Measurements from ENCODE around the gene RPL13. TPM values are rescaled to one million over a fixed set of nuclear protein-coding genes. Genes with fewer than 3 reads are reported as not detected.

The RPL13 gene
- total RNA-seq, 4 donors from 2014 or later, result 3,190 to 3,814 (median 3,321) TPM

- intact Hi-C loops (cut with DNase I; ENCODE audit: low total_unique reads), result no loop called here
- TF ChIP-seq POLR2A (IDR thresholded peaks at IDR 0.05) (no peak), EP300 (IDR thresholded peaks at IDR 0.05; ENCODE audit: low read depth) (no peak), POLR2AphosphoS5 (IDR thresholded peaks at IDR 0.05) (no peak)
- TF ChIP-seq, protein P1, sequence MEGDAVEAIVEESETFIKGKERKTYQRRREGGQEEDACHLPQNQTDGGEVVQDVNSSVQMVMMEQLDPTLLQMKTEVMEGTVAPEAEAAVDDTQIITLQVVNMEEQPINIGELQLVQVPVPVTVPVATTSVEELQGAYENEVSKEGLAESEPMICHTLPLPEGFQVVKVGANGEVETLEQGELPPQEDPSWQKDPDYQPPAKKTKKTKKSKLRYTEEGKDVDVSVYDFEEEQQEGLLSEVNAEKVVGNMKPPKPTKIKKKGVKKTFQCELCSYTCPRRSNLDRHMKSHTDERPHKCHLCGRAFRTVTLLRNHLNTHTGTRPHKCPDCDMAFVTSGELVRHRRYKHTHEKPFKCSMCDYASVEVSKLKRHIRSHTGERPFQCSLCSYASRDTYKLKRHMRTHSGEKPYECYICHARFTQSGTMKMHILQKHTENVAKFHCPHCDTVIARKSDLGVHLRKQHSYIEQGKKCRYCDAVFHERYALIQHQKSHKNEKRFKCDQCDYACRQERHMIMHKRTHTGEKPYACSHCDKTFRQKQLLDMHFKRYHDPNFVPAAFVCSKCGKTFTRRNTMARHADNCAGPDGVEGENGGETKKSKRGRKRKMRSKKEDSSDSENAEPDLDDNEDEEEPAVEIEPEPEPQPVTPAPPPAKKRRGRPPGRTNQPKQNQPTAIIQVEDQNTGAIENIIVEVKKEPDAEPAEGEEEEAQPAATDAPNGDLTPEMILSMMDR (IDR thresholded peaks at IDR 0.05), result peak in 1 of 5 experiments; percentile 4
- peaks cover 0 to 26% (median 8%) of the 10 kb centered on the region in 4 donors for H3K36me3 ChIP-seq
- H3K4me1 ChIP-seq, result peaks cover 22 to 37% (median 26%) of the 10 kb centered on the region in 4 donors
- H3K27me3 ChIP-seq, result no peaks in the 10 kb centered on the region
- 83 to 94% methylated on average over 4 to 17 of the region's 19 CpGs for WGBS, 2 donors (ENCODE audit: low coverage in 1 of 2)
- H3K27ac ChIP-seq, result no peak overlapping the region
- no peaks in the 10 kb centered on the region for H3K9me3 ChIP-seq
- in situ Hi-C loops (cut with MboI; ENCODE audit: low pct_ligation_motif_present in 1 of 4, low pct_unique_long_range_greater_than_20kb in 1 of 4, low sequenced_read_pairs in 3 of 4), result no loop called here
- no peak overlapping the region for H3K4me3 ChIP-seq
- no peak for DNase-seq
Measured at GRCh38 chr16:89557690-89558490, 2.6 kb upstream of the RPL13 start.

DNA sequence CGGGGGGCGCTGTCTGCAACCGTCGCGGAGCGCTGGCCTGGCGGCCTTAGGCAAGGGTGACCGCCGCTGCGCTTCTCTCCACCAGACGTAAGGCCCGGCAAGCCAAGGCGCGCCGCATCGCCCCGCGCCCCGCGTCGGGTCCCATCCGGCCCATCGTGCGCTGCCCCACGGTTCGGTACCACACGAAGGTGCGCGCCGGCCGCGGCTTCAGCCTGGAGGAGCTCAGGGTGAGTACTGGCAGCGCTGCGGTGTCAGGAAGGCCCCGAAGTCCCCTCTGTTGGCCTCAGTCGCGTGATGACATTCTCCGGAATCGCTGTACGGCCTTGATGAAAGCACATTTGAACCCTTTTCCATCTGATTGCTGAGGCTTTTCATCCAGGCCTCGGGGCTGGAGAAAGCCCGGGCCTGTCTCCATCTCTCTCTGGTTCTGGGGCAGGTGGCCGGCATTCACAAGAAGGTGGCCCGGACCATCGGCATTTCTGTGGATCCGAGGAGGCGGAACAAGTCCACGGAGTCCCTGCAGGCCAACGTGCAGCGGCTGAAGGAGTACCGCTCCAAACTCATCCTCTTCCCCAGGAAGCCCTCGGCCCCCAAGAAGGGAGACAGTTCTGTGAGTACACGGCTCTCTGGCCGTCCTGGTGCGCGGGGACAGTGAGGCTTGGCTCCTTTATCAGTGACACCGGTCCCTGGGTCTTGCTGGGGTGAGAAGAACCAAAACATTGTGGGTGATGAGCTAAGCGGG is 831 bp downstream of the RPL13 start:
- WGBS, 2 donors (ENCODE audit: low coverage in 1 of 2), result 3% methylated on average over 47 of the region's 58 CpGs; no CpG with 5 or more reads in 1 of the 2 donors
- DNase-seq, result no peak
- peaks cover 37 to 71% (median 53%) of the 10 kb centered on the region in 4 donors for H3K4me1 ChIP-seq
- H3K4me3 ChIP-seq, result peak overlapping the region; percentile 47 to 93 (median 66)
- peak overlapping the region; percentile 95 to 99 (median 98) for H3K27ac ChIP-seq
- intact Hi-C loops (cut with DNase I; ENCODE audit: low total_unique reads) (no loop called here), in situ Hi-C loops (cut with MboI; ENCODE audit: low pct_ligation_motif_present in 1 of 4, low pct_unique_long_range_greater_than_20kb in 1 of 4, low sequenced_read_pairs in 3 of 4) (no loop called here)
- no peak for TF ChIP-seq EP300 (IDR thresholded peaks at IDR 0.05; ENCODE audit: low read depth)
- TF ChIP-seq, protein P1 (IDR thresholded peaks at IDR 0.05), result no peak
- TF ChIP-seq POLR2A (IDR thresholded peaks at IDR 0.05), result no peak
- TF ChIP-seq POLR2AphosphoS5 (IDR thresholded peaks at IDR 0.05), result no peak
- H3K9me3 ChIP-seq, result no peaks in the 10 kb centered on the region
- H3K36me3 ChIP-seq, result peaks cover 0 to 23% (median 12%) of the 10 kb centered on the region in 4 donors
- no peaks in the 10 kb centered on the region for H3K27me3 ChIP-seq

DNA sequence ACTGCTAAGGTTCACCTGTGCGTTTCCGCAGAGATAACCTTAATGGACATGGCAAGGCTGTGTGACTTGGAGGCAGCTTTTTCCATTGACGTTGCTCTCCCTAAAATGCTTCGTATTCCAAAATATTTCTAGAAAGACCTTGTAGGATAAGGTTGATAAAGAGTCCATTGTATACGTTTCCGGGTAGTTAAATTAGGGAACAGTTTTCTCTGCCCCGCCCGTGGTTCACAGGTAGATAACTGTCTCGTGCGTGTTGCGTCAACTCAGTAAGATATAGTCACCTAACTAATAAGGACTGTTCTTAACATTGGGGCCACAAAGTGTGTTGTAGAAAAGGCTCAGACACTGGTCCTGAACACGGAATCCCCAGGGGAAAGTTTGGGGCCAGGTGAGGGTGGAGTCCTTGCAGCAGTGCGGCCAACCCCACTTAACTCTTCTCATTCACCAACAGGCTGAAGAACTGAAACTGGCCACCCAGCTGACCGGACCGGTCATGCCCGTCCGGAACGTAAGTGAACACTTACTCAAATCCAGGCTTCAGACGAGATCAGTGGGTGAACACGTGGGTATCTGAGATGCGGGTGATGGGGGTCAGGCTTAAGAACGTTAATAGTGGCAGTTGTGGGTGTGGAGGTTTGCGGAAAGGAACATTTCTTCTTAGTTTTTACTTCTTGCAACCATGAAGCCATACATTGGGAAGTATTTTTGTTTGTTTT is 1.6 kb downstream of the RPL13 start:
- Histone ChIP-seq H3K27me3 (no peaks in the 10 kb centered on the region), H3K4me3 (peak overlapping the region; percentile 47 to 93 (median 66)), H3K27ac (peak overlapping the region; percentile 95 to 99 (median 98)), H3K36me3 (peaks cover 0 to 23% (median 12%) of the 10 kb centered on the region in 4 donors), H3K4me1 (peaks cover 37 to 71% (median 54%) of the 10 kb centered on the region in 4 donors), H3K9me3 (no peaks in the 10 kb centered on the region)
- TF ChIP-seq POLR2A (IDR thresholded peaks at IDR 0.05) (no peak), EP300 (IDR thresholded peaks at IDR 0.05; ENCODE audit: low read depth) (no peak), POLR2AphosphoS5 (IDR thresholded peaks at IDR 0.05) (no peak)
- TF ChIP-seq, protein P1 (IDR thresholded peaks at IDR 0.05), result no peak
- WGBS, 2 donors (ENCODE audit: low coverage in 1 of 2), result 36 to 49% methylated on average over 13 to 23 of the region's 23 CpGs
- in situ Hi-C loops (cut with MboI; ENCODE audit: low pct_ligation_motif_present in 1 of 4, low pct_unique_long_range_greater_than_20kb in 1 of 4, low sequenced_read_pairs in 3 of 4), result no loop called here
- intact Hi-C loops (cut with DNase I; ENCODE audit: low total_unique reads), result no loop called here
- DNase-seq, result peak; percentile 58
